NB4 (cell line): Measurements from ENCODE around the gene MAP4K2.

Source experiments
- TF ChIP-seq, protein P1 (sequence below): IDR thresholded peaks from one replicate; pipeline ENCODE4 v1.5.1; 2012; ENCODE audit warnings: low read depth, low read length
- TF ChIP-seq, protein P2 (sequence below): IDR thresholded peaks from 2 replicates; pipeline ENCODE4 v1.6.1; 2011; ENCODE audit warnings: low read depth, low read length

DNA sequence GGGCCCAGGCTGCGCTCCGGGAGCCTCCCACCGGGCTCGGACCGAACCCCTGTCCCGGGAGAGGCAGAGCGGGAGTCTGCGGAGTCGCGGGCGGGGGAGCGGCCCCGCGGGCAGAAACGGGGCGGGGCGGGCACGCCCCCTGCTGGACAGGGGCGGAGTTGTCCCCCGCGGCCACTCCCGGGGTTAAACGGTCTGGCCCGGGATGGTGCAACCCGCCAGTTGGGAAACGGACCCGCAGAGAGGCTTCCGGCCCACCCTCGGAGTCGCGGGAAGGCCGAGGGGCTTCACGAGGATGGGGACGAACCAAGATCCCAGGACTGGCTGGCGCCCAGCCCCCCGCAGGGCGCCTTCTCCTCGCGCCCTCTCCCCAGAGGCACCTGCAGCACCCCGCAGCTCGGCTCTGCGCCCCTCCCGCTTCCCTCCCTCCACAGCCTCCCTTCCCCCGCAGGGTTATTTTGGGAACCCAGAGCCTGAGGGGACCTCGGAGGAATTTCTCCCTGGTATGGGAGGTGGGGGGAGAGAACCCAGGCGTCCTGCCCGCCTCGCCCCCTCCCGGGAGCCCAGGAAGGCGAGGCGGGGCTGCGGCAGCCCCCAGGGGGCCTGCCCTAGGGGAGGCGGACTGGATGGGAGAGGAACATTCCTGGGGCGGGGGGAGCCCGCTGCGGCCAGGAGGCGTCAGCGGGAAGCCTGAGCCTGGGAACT, 60.0 kb downstream of the MAP4K2 start:
- TF ChIP-seq, protein P1, sequence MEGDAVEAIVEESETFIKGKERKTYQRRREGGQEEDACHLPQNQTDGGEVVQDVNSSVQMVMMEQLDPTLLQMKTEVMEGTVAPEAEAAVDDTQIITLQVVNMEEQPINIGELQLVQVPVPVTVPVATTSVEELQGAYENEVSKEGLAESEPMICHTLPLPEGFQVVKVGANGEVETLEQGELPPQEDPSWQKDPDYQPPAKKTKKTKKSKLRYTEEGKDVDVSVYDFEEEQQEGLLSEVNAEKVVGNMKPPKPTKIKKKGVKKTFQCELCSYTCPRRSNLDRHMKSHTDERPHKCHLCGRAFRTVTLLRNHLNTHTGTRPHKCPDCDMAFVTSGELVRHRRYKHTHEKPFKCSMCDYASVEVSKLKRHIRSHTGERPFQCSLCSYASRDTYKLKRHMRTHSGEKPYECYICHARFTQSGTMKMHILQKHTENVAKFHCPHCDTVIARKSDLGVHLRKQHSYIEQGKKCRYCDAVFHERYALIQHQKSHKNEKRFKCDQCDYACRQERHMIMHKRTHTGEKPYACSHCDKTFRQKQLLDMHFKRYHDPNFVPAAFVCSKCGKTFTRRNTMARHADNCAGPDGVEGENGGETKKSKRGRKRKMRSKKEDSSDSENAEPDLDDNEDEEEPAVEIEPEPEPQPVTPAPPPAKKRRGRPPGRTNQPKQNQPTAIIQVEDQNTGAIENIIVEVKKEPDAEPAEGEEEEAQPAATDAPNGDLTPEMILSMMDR: peak; percentile 53
- TF ChIP-seq, protein P2, sequence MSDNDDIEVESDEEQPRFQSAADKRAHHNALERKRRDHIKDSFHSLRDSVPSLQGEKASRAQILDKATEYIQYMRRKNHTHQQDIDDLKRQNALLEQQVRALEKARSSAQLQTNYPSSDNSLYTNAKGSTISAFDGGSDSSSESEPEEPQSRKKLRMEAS: no peak
